NCI-H2196 (cell line): Measurements from ENCODE around the gene MEIS1.

Source experiments
- DNase-seq: peaks from one replicate; lab custom pipeline; 2025; ENCODE audit not compliant: unreplicated experiment; lab: John Stamatoyannopoulos, UW

MEIS1 gene

GRCh38 chr2:66506265-66506664 is 71.3 kb downstream of the MEIS1 start:
- DNase-seq, result no peak

- DNase-seq, result no peak
Measured at GRCh38 chr2:66507673-66508201, 72.8 kb downstream of the MEIS1 start.

GRCh38 chr2:66508484-66509071 is 73.7 kb downstream of the MEIS1 start:
- DNase-seq, result no peak

- DNase-seq, result no peak
Measured at GRCh38 chr2:66509326-66509811, 74.4 kb downstream of the MEIS1 start.

- DNase-seq, result no peak
Measured at GRCh38 chr2:66512626-66513025, 77.7 kb downstream of the MEIS1 start.

GRCh38 chr2:66515743-66516142 is 80.8 kb downstream of the MEIS1 start:
- DNase-seq, result no peak

GRCh38 chr2:66516499-66516898 is 81.6 kb downstream of the MEIS1 start:
- no peak for DNase-seq

GRCh38 chr2:66517772-66518171 is 82.8 kb downstream of the MEIS1 start:
- DNase-seq, result no peak

GRCh38 chr2:66519264-66519843 is 84.4 kb downstream of the MEIS1 start:
- DNase-seq, result no peak

GRCh38 chr2:66521291-66521922 is 86.5 kb downstream of the MEIS1 start:
- DNase-seq, result no peak

- no peak for DNase-seq
Measured at GRCh38 chr2:66522611-66523376, 87.9 kb downstream of the MEIS1 start.

- DNase-seq, result no peak
Measured at GRCh38 chr2:66523377-66523969, 88.5 kb downstream of the MEIS1 start.

- no peak for DNase-seq
Measured at GRCh38 chr2:66523990-66524389, 89.1 kb downstream of the MEIS1 start.

GRCh38 chr2:66525606-66526005 is 90.7 kb downstream of the MEIS1 start:
- DNase-seq, result no peak

GRCh38 chr2:66526180-66526579 is 91.3 kb downstream of the MEIS1 start:
- DNase-seq, result no peak

GRCh38 chr2:66528974-66529724 is 94.2 kb downstream of the MEIS1 start:
- DNase-seq, result no peak

GRCh38 chr2:66530651-66531050 is 95.7 kb downstream of the MEIS1 start:
- no peak for DNase-seq

- no peak for DNase-seq
Measured at GRCh38 chr2:66531155-66531554, 96.2 kb downstream of the MEIS1 start.

GRCh38 chr2:66531567-66531966 is 96.6 kb downstream of the MEIS1 start:
- no peak for DNase-seq
